Right forelimb (tissue), 1 donor: Measurements from ENCODE around the gene MAP3K13.
"Not testable (repeated sequence)": the region's sequence is repeated elsewhere in the genome, so short reads cannot be mapped to it uniquely, and the experiment has no call there.

Experiments used
- DNase-seq: peaks from one replicate; pipeline ENCODE4 v3.0.0-alpha.2; 2018

MAP3K13 gene

GRCh38 chr3:185342459-185343174 is 20.3 kb upstream of the MAP3K13 start:
- DNase-seq: no peak

- DNase-seq: no peak
These were observed 15.5 kb upstream of the MAP3K13 start for GRCh38 chr3:185347399-185347798.

GRCh38 chr3:185350841-185351240 is 12.1 kb upstream of the MAP3K13 start:
- no peak for DNase-seq

DNA sequence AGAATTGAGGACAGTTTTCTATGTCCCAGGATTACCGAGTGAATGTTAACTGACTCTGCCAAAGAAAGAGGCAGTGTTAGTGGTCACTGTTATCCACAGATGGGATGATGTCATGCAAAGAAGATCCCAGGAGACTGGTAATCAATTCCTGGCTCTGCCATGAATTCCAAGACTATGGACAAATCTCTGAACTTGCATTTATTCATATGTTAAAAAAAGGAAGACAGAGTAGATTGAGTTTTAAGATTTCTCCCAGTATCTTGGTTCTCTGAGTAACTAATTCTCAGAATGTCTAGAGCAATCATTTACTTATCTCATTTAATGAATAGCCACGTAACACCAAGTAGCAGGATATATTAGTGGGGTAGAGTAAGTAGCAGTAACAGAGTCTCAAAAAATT is 11.5 kb upstream of the MAP3K13 start:
- DNase-seq: no peak

DNA sequence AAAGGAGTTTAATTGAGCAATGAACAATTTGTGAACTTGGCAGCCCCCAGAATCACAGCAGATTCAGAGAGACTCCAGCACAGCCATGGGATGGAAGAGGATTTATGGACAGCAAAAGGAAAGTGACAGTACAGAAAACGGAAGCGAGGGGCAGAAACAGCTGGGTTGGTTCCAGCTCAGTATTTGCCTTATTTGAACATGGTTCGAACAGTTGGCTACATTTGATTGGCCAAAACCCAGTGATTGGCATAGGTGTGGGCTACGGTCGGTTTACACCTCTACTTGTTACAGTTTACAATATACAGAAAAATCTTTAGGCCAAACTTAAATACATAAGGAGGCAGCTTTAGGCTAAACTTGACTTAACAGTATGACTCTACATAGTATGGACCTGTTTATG is 9.7 kb upstream of the MAP3K13 start:
- DNase-seq: no peak

DNA sequence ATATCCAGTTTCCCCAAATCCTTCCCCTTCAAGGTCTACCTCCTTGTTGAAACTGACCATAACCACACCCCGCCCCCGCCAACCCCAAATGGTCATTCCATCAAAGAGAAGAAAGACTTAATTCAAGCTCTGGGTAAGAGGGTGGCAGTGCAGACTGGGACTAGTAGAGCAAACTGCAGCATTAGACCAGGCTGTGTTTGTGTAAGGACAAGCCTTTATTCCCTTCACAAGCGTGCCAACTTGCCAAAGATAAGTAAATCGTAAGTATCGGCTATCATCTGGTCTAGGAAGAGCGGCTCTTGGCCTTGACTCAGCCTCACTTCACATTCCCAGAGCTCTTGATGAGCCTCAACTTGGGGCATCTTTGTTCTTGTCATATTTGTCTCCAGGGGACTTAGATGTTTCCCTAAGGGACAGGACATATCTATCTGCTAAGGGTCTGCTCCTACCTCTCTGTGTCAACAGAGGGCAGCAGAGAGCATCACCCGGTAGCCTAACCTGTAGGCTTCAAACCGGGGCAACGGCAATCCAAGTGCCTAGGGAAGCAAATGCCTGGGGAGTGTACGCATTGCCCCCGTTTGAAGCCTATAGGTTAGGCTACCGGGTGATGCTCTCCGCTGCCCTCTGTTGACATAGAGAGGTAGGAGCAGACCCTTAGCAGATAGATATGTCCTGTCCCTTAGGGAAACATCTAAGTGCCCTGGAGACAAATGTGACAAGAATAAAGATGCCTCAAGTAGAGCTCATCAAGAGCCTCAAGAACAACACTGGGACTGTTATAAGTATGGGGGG is 8.9 kb upstream of the MAP3K13 start:
- DNase-seq: peak; percentile 50

GRCh38 chr3:185356499-185356898 is 6.4 kb upstream of the MAP3K13 start:
- DNase-seq: no peak

GRCh38 chr3:185361920-185362319 is 1.0 kb upstream of the MAP3K13 start:
- no peak for DNase-seq

DNA sequence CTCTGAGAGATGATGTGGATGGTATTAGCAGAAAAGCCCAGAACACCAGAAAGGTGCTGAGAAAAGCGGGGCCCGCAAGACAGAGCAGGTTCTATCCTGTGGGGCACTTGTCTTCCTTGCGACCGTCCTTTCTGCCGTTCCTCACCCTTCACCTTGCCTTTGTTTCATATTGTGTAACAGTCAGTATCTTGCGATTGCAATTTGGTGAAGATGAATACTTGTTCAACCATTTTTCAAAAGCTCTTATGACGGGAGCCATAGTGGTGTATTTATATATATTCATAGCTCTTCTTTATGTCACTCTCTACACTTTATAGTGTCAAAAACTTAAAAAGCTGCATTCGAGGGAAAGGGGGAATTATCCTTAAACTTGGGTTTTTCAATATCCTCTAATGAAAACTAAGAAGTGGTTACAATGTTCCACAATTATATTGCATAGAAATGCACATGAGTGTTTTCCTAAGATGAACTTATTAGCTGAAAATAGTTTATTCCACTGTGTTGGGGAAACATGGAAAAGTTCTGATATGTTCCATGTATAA is 797 bp downstream of the MAP3K13 start:
- no peak for DNase-seq

DNA sequence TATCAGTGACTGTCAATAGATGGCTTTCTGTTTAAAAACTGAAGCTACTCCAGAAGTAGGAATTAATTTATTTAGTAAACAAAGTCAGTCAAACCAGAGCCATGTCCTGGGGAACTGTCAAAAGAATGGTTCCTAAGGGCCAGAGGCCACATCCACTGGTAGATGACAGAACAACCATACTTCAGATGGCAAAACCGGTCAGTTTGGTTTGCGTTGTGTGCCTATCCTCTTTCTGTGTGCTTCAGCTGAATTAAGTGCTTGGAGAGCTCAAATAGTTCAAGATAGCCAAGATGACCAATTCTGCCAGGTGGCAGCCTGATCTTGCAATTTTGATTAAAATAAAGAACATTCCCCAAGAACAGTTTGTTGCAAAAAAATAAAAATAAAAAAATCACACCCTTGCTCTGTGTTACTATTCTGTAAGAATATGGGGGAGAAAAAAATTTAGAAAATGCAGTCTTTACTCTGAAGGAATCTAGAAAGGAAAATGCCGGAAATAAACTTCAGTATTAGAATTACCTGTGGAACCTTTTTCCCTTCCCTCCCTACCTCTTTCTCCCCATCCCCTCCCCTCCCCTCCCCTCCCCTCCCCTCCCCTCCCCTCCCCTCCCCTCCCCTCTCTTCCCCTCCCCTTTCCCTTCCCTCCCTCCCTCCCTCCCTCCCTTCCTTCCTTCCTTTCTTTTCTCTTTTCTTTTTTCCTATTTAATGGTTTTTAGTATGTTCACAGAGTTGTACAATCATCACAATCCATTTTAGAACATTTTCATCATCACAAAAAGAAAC is 2.5 kb downstream of the MAP3K13 start:
- DNase-seq: no peak

GRCh38 chr3:185366074-185366335 is 3.1 kb downstream of the MAP3K13 start:
- no peak for DNase-seq

GRCh38 chr3:185366913-185367312 is 4.0 kb downstream of the MAP3K13 start:
- DNase-seq: no peak

- DNase-seq: not testable (repeated sequence)
These were observed 7.4 kb downstream of the MAP3K13 start for GRCh38 chr3:185370349-185370748.

DNA sequence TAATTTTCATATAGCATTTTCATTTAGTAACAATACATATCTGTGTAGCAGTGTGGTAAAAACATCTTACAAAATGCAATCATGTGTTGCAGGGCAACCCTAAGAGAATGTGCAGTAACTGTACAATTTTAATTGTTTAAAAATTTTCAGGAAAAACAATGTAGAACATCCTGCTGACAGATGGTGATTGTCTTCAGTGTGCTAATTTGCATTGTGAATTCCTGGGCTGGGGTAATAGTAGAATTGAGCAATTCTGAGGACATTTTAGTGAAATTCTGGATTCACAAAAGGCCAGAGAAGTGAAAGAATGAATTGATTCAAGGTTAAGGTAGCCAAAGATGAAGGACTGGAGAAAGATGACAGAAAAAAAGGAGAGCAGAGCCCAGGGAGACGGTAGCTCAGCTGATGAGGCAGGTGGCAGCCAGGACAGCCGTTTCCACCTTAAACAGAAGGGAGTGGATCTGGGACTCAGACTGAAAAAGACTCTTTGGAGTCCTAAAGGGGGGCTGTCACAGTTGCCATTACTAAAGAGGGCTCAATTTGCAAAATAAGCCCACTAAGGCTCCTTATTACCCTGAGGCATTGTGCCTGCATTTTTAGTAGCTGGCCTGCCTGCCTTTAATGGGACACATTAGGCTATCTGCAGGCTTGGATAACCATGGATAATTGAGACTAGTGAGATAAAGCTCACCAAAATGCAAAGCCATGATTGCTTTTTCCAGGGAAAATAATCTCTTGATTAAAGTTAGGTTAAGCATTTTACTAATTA is 8.6 kb downstream of the MAP3K13 start:
- no peak for DNase-seq

DNA sequence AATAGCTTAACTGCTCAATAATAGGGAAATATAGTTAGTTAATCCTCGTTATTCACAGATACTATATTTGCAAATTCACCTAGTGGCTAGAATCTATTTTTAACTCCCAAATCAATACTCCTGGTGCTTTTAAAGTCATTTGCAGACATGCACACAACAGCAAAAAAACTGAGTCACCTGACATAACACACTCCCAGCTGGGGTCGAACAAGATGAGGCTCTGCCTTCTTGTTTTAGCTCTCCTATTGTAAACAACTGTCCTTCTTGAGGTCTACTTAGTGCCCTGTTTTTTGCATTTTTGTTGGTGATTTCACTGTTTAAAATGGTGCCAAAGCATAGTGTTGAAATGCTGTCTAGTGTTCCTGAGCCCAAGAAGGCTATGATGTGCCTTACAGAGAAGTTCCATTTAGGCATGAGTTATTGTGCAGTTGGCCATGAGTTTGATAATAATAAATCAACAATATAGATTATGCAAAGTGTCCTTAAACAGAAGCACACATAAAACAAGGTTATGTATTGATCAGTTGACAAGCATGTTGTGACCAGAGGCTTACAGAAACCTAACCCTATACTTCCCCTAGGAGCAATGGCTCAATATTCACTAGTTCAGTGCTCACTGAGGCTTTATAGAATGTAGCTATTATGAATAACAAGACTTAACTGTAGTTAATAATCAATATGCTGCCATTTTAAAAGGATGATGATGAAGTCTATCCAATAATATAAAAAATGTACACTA is 18.6 kb downstream of the MAP3K13 start:
- DNase-seq: no peak

- no peak for DNase-seq
These were observed 19.2 kb downstream of the MAP3K13 start for GRCh38 chr3:185382154-185382553.

GRCh38 chr3:185386515-185386914 is 23.6 kb downstream of the MAP3K13 start:
- not testable (repeated sequence) for DNase-seq

- no peak for DNase-seq
These were observed 24.7 kb downstream of the MAP3K13 start for GRCh38 chr3:185387646-185388045.

- DNase-seq: no peak
These were observed 30.1 kb downstream of the MAP3K13 start for GRCh38 chr3:185393055-185393454.

GRCh38 chr3:185397676-185398075 is 34.7 kb downstream of the MAP3K13 start:
- DNase-seq: no peak

DNA sequence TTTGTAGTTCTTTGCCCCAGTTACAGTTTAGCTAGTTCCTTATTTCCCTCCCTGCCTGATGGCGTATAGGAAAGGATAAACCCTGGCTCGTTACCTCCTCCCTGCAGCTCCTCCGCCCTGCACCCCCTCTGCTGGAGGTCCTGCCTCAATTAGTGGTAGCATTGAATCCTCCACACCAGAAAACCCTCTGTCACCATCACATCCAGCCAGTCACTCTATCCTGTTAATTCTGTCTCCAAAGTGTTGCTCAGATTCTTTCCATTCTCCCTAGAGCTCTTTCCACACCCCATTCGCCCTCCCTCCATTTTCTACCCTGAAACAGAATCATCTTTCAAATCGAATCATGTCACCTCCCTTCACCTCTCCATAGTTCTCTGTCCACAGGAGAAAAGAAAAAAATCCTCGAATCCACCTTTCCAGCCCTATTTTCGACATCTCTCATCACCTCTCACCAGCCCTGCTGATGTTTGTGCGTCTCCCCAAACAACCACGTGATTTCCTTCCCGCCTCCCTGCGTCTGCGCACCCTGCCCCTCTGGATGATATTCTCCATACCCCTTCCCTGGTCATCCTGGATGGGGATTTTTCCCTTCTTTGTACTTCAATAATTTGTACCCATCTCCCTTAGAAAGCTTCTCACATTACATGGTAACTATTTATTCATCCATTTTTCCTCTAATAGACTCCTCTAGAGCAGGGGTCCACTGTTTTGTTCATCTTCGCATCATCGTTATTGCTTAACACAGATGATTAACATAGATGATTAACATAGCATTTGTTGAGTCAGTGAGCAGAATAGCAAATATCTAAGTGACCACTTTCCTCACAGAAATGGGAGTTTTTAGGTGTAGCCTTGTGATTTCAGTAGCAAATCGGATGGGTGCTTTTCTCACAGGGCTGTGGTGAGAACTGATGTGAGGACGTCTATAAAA is 37.1 kb downstream of the MAP3K13 start:
- no peak for DNase-seq
